GM23338 (cell line): ENCODE measurements around the gene SGSH. TPM values are rescaled to one million over a fixed set of nuclear protein-coding genes. Genes with fewer than 3 reads are reported as not detected.

Experiments used
- ATAC-seq: fragments of 200-7000 bp; cut with Tn5 transposase; 3 replicates; pipeline ENCODE4 v1.9.1; 2020
- DNase-seq: peaks from one replicate; pipeline ENCODE4 v3.0.0-alpha.2; 2015; ENCODE audit warnings: low spot score
- H2AFZ ChIP-seq: fragments of 200-600 bp; sonication (generic); 2 replicates; pipeline ENCODE4 v1.8.0; 2016; ENCODE audit warnings: antibody characterized with exemption, mild to moderate bottlenecking, moderate library complexity
- H3F3A ChIP-seq: fragments of 200-600 bp; sonication (generic); replicated peaks from 2 replicates; pipeline ENCODE4 v1.8.0; 2017; ENCODE audit warnings: antibody characterized with exemption, mixed run types, low read depth
- H3K27ac ChIP-seq: fragments of 200-600 bp; sonication (generic); 2 replicates; pipeline ENCODE4 v1.6.1; 2016; ENCODE audit warnings: low read depth
- H3K27me3 ChIP-seq: fragments of 200-600 bp; sonication (generic); 2 replicates; pipeline ENCODE4 v1.8.0; 2016; ENCODE audit warnings: mild to moderate bottlenecking, mixed run types, moderate library complexity; ENCODE audit not compliant: insufficient read depth
- H3K36me3 ChIP-seq: fragments of 200-600 bp; sonication (generic); 2 replicates; pipeline ENCODE4 v1.8.0; 2016; ENCODE audit warnings: mild to moderate bottlenecking; ENCODE audit not compliant: insufficient read depth
- H3K4me1 ChIP-seq: fragments of 200-600 bp; sonication (generic); 2 replicates; pipeline ENCODE4 v1.8.0; 2016; ENCODE audit warnings: mild to moderate bottlenecking, moderate library complexity; ENCODE audit not compliant: insufficient read depth
- H3K4me2 ChIP-seq: fragments of 200-600 bp; sonication (generic); 2 replicates; pipeline ENCODE4 v1.7.1; 2017; ENCODE audit warnings: mixed run types
- H3K4me3 ChIP-seq: fragments of 200-600 bp; sonication (generic); 2 replicates; pipeline ENCODE4 v1.6.1; 2016; ENCODE audit warnings: mixed run types
- H3K79me2 ChIP-seq: fragments of 200-600 bp; sonication (generic); replicated peaks from 2 replicates; pipeline ENCODE4 v1.8.0; 2017; ENCODE audit warnings: mild to moderate bottlenecking; ENCODE audit not compliant: insufficient read depth
- H3K9me2 ChIP-seq: fragments of 200-600 bp; sonication (generic); 2 replicates; pipeline ENCODE4 v1.8.0; 2017; ENCODE audit not compliant: insufficient read depth
- H4K20me1 ChIP-seq: fragments of 200-600 bp; sonication (generic); replicated peaks from 2 replicates; pipeline ENCODE4 v1.8.0; 2017; ENCODE audit warnings: mild to moderate bottlenecking; ENCODE audit not compliant: insufficient read depth
- H3K27ac Mint-ChIP-seq: 2 replicates; pipeline ENCODE4 v1.8.0; 2020; ENCODE audit warnings: inconsistent platforms, mild to moderate bottlenecking, moderate library complexity, mixed read lengths
- H3K27me3 Mint-ChIP-seq: 3 replicates; pipeline ENCODE4 v1.8.0; 2022; ENCODE audit warnings: low read depth, mild to moderate bottlenecking, moderate library complexity, mixed read lengths, inconsistent platforms; ENCODE audit not compliant: insufficient read depth, poor library complexity
- H3K36me3 Mint-ChIP-seq: 3 replicates; pipeline ENCODE4 v1.8.0; 2021; ENCODE audit warnings: low read depth, mild to moderate bottlenecking, inconsistent platforms, moderate library complexity, mixed read lengths
- H3K4me1 Mint-ChIP-seq: 3 replicates; pipeline ENCODE4 v1.8.0; 2020; ENCODE audit warnings: mild to moderate bottlenecking, inconsistent platforms, mixed read lengths
- H3K4me3 Mint-ChIP-seq: 3 replicates; pipeline ENCODE4 v1.8.0; 2021; ENCODE audit warnings: moderate library complexity, mild to moderate bottlenecking, inconsistent platforms, mixed read lengths
- H3K9me3 Mint-ChIP-seq: 3 replicates; pipeline ENCODE4 v1.8.0; 2020; ENCODE audit warnings: moderate library complexity, mild to moderate bottlenecking, inconsistent platforms, mixed read lengths
- CREB1 ChIP-seq: fragments of 250-450 bp; sonication (Bioruptor Pico); IDR thresholded peaks from 2 replicates; pipeline ENCODE4 v1.5.0; 2020; ENCODE audit warnings: low read depth, mild to moderate bottlenecking, moderate library complexity
- CTCF ChIP-seq, 2 experiments: fragments of 200-600 bp in 1 of 2; sonication (generic) in 1 of 2; conservative IDR thresholded peaks; 2 replicates each; pipeline versions ENCODE4 v1.5.1 to v1.6.1; 2016 to 2017; ENCODE audit warnings: antibody characterized with exemption in 2 of 2, low read depth in 2 of 2, mild to moderate bottlenecking in 2 of 2, moderate library complexity in 1 of 2
- ETS1 ChIP-seq: IDR thresholded peaks from 2 replicates; pipeline ENCODE4 v1.6.1; 2016; ENCODE audit warnings: antibody characterized with exemption
- EZH2 ChIP-seq: fragments of 200-600 bp; sonication (generic); IDR thresholded peaks from one replicate; pipeline ENCODE4 v1.8.0; 2017; ENCODE audit warnings: antibody characterized with exemption, mild to moderate bottlenecking, low read depth; ENCODE audit not compliant: unreplicated experiment
- EZH2phosphoT487 ChIP-seq: fragments of 200-600 bp; sonication (generic); IDR thresholded peaks from one replicate; pipeline ENCODE4 v1.8.1; 2018; ENCODE audit warnings: antibody characterized with exemption; ENCODE audit not compliant: unreplicated experiment
- JUNB ChIP-seq: IDR thresholded peaks from one replicate; pipeline ENCODE4 v1.6.1; 2016; ENCODE audit warnings: antibody characterized with exemption; ENCODE audit not compliant: unreplicated experiment
- NANOG ChIP-seq: IDR thresholded peaks from 2 replicates; pipeline ENCODE4 v1.6.1; 2016; ENCODE audit warnings: antibody characterized with exemption, borderline replicate concordance
- POLR2AphosphoS5 ChIP-seq: IDR thresholded peaks from 2 replicates; pipeline ENCODE4 v1.6.1; 2016; ENCODE audit warnings: antibody characterized with exemption, low read depth
- REST ChIP-seq: IDR thresholded peaks from one replicate; pipeline ENCODE4 v1.6.1; 2018; ENCODE audit warnings: antibody characterized with exemption; ENCODE audit not compliant: unreplicated experiment
- STAT1 ChIP-seq: IDR thresholded peaks from one replicate; pipeline ENCODE4 v1.6.1; 2016; ENCODE audit warnings: antibody characterized with exemption; ENCODE audit not compliant: unreplicated experiment
- ZNF114 ChIP-seq: fragments of 250-450 bp; sonication (Bioruptor Pico); IDR thresholded peaks from 2 replicates; pipeline ENCODE4 v1.5.0; 2020; ENCODE audit warnings: mild to moderate bottlenecking, moderate library complexity
- ZNF331 ChIP-seq: fragments of 250-450 bp; sonication (Bioruptor Pico); IDR thresholded peaks from 2 replicates; pipeline ENCODE4 v1.5.0; 2020; ENCODE audit warnings: low read depth, mild to moderate bottlenecking, moderate library complexity
- polyA plus RNA-seq: library from polyadenylated mRNA; unstranded; fragments of >200 nt; fragmentation: Nextera tagmentation; extraction: Ambion mirVana; gene quantifications from 2 replicates; pipeline ENCODE4 v1.2.1, GENCODE V29; 2016
- total RNA-seq: library from RNA; depleted of rRNA; stranded (reverse); fragments of >200 nt; shearing (Covaris generic); gene quantifications from 2 replicates; pipeline ENCODE4 v1.2.3, GENCODE V29; 2014

SGSH gene
- total and polyA plus RNA-seq, 2 experiments from 2014 or later, result 9.6 to 17.5 TPM

GRCh38 chr17:80213643-80213975 lies 6.5 kb downstream of the SGSH start (continued):
- no peak for TF ChIP-seq CTCF (conservative IDR thresholded peaks at IDR 0.05; ENCODE audit: low read depth in 2 of 2)
- no peak for TF ChIP-seq ZNF331 (CRISPR knock-in tag)

GRCh38 chr17:80212962-80213642 lies 7.0 kb downstream of the SGSH start:
- no peaks in the 10 kb centered on the region for H3K9me3 Mint-ChIP-seq
- Histone ChIP-seq H4K20me1 (no peaks in the 10 kb centered on the region), H3K36me3 (no peaks in the 10 kb centered on the region; the same call in 1 of the 2 replicates), H3K9me2 (no peaks in the 10 kb centered on the region), H3F3A (no peaks in the 10 kb centered on the region), H3K4me1 (no peaks in the 10 kb centered on the region), H3K4me2 (no peak overlapping the region), H3K4me3 (no peak overlapping the region), H2AFZ (no peak overlapping the region), H3K79me2 (no peaks in the 10 kb centered on the region), H3K27me3 (no peaks in the 10 kb centered on the region), H3K27ac (no peak overlapping the region)
- DNase-seq, result no peak
- no peak for ATAC-seq
- H3K4me1 Mint-ChIP-seq, result no peaks in the 10 kb centered on the region
- H3K27me3 Mint-ChIP-seq, result peaks cover 9% of the 10 kb centered on the region
- H3K36me3 Mint-ChIP-seq, result peaks cover 26% of the 10 kb centered on the region
- no peak overlapping the region; the same call in 1 of the 2 replicates for H3K27ac Mint-ChIP-seq
- no peak overlapping the region; the same call in 2 of the 3 replicates for H3K4me3 Mint-ChIP-seq
- no peak for TF ChIP-seq CTCF (conservative IDR thresholded peaks at IDR 0.05; ENCODE audit: low read depth in 2 of 2)
- no peak for TF ChIP-seq EZH2
- TF ChIP-seq ETS1, result no peak
- TF ChIP-seq STAT1, result no peak
- TF ChIP-seq POLR2AphosphoS5, result no peak
- TF ChIP-seq NANOG, result no peak
- TF ChIP-seq ZNF331 (CRISPR knock-in tag), result no peak
- no peak for TF ChIP-seq REST
- no peak for TF ChIP-seq ZNF114 (CRISPR knock-in tag)
- TF ChIP-seq JUNB, result no peak
- TF ChIP-seq EZH2phosphoT487, result no peak
- no peak for TF ChIP-seq CREB1 (CRISPR knock-in tag)
